ENCODE results near the gene FST.

FST gene

DNA sequence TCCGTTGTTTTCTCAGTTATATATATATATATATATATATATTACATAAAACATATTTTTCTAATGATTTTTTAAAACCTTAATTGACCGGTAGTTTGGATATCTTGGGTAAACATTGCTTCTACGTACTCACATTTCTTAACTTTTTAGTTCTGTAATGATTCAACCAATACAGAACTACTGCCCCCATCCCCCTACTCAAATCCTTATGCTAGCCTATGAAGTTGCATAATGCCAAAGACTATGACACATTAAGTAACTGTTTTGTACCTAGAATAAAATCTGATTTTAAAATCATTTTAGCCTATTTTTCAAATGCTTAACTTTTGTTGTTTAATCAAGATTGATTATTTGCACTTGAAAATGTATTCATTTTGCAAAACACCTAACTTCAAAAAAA lies 4.4 kb upstream of the FST start:
- no peaks in the 10 kb centered on the region for H3K9me3 Mint-ChIP-seq
- H3K27me3 Mint-ChIP-seq (ENCODE audit: low read depth, poor library complexity), result no peaks in the 10 kb centered on the region
- no peaks in the 10 kb centered on the region for H3K36me3 Mint-ChIP-seq (ENCODE audit: low read depth)
- no peak for DNase-seq
- H3K27ac Mint-ChIP-seq, result no peak overlapping the region
- peaks cover 28% of the 10 kb centered on the region for H3K4me1 Mint-ChIP-seq
- TF ChIP-seq, protein P1, sequence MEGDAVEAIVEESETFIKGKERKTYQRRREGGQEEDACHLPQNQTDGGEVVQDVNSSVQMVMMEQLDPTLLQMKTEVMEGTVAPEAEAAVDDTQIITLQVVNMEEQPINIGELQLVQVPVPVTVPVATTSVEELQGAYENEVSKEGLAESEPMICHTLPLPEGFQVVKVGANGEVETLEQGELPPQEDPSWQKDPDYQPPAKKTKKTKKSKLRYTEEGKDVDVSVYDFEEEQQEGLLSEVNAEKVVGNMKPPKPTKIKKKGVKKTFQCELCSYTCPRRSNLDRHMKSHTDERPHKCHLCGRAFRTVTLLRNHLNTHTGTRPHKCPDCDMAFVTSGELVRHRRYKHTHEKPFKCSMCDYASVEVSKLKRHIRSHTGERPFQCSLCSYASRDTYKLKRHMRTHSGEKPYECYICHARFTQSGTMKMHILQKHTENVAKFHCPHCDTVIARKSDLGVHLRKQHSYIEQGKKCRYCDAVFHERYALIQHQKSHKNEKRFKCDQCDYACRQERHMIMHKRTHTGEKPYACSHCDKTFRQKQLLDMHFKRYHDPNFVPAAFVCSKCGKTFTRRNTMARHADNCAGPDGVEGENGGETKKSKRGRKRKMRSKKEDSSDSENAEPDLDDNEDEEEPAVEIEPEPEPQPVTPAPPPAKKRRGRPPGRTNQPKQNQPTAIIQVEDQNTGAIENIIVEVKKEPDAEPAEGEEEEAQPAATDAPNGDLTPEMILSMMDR (IDR thresholded peaks at IDR 0.05), result no peak
- H3K4me3 Mint-ChIP-seq, result no peak overlapping the region

DNA sequence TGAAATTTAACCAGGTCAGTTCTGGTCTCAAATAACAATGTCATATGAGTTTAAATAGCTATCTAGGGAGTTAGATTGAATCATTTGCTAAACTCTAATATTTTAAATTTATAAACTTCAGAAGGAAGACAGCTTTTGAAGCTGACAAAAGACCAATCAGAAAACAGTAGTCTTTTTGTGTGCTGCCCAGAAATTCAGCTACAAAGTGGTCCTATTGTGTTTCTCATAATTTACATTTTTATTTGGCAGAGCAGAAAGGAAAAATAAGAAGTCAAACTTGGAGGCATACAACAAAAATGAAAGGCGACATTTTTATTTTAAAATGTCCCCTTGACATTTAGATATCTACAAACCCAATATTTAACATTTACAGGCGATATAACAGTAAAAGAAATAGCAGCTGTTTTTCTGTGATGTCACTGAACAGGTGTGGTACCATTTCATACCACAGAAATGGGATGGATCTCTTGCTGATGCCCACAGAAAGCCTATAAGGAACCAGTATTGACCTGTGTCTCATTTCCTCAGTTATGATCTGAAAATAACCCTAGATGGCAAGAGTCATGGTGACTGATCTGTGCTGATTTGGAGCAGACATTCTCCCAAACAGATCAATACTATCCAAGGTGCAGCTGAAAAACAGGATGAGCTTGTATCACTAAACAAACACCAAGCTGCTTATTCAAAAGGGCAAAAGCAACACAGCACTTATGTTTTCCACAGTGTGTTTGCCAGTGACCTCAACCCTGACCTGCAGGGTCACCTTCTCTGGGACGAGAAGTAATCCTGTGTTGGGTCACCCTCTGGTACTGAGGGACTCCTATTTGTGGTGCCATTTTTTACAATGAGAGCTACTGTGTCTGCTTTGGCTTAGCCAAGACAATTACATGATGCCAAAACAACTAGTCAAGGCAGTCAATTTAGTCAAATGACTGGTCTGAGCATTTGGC lies 3.6 kb upstream of the FST start:
- Mint-ChIP-seq H3K27me3 (ENCODE audit: low read depth, poor library complexity) (no peaks in the 10 kb centered on the region), H3K9me3 (no peaks in the 10 kb centered on the region)

DNA sequence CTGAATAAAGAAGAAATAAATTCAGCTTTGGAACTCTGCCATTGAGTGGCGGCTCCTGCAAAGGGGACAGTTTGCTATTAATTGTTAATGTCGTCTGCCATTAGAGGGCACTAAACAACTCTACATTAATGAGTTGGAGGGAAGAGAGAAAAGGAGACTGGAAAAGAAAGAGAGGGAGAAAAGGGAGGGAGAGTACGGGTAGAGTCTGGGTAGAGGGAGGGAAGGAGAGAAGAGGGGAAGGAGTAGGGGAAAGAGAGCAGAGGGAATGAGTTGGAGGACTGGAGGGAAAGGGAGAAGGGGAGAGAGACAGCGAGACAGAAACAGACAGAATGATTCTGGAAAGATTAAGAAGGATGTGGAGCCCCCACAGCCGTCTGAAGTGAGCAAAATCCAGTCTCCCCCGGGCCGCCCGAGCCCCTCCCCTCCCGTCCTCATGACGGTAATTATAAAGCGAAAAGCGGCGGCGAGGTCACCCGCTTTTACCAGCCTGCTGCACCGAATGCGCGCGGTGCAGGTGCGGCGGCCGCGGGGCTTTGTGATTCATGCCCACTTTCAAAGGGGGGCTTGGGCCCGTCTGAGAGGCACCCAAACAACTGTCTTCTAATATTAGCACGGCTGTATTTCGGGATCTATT lies 1.9 kb upstream of the FST start:
- peak; percentile 73 for DNase-seq
- TF ChIP-seq, protein P1 (IDR thresholded peaks at IDR 0.05), result peak; percentile 47
- Mint-ChIP-seq H3K4me1 (peaks cover 43% of the 10 kb centered on the region), H3K36me3 (ENCODE audit: low read depth) (peaks cover 5% of the 10 kb centered on the region), H3K27ac (peak overlapping the region; percentile 89), H3K27me3 (ENCODE audit: low read depth, poor library complexity) (no peaks in the 10 kb centered on the region), H3K4me3 (peak overlapping the region; percentile 91), H3K9me3 (no peaks in the 10 kb centered on the region)

More for the DNA sequence above, 3.6 kb upstream of the FST start:
- Mint-ChIP-seq H3K4me1 (peaks cover 29% of the 10 kb centered on the region), H3K27ac (no peak overlapping the region), H3K36me3 (ENCODE audit: low read depth) (no peaks in the 10 kb centered on the region), H3K4me3 (no peak overlapping the region)
- TF ChIP-seq, protein P1 (IDR thresholded peaks at IDR 0.05), result no peak
- no peak for DNase-seq

DNA sequence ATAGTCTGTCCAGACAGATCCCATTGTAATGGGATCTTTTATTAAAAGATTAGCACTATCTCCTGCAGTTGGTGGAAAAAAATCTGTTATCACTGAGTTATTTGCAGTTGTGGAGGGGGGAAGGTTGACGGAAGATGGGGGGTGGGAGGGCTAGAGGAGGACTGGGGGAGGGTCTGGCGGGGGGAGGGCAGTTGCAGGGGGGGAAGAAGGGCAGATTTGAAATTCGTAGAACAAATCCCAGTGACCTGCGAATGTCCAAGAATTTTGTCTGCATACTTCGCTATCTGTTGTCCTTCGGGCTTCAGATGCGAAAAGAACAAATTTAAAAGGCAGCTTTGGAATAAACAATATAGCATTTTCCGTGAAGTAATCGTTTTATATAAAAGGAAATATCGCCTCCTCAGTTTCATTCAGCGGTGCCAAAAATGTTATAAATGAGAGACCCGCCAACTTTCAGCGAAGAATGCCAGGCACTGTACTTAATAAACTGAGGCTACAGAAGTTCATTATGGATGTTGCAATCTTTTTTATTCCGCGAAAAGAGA lies 1.3 kb upstream of the FST start:
- no peaks in the 10 kb centered on the region for H3K27me3 Mint-ChIP-seq (ENCODE audit: low read depth, poor library complexity)
- no peak for DNase-seq

DNA sequence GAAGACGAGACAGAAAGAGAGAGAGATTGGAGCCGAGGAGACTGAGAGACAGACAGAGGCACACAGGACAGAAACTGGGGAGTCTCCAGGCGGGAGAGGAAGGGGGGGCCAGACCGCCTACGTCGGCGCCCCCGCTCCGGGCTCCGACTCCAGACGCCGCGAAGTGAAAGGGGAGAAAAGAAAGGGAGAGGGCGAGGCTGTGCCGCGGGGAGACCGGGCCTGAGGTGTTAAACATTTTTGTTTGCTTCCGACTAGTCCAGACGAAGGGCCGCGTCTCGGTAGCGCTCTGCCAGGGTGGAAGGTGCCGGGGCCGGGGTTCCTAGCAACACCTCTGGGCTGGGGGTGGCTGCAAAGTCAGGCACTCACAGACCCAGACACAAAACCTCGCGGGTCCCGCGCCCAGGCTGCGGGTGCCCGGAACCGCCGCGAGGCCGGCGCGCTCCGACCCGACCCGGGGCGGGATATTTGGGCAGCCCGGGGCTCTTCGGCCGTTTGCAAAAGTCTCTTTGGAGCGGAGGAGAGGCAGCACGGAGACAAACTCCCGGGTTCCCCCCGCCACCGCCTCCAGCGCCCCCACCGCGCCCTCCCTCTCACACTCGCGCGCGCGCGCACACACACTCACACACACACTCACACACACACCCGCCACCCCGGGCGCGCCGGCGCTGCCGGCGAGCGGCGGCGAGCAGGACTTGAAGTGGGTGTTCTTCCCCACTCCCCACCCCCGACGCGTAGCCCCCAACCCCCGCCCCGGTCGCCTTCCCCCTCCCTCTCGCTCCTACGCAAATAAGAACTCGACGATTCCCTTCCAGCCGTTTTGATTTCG lies 626 bp upstream of the FST start:
- Mint-ChIP-seq H3K27me3 (ENCODE audit: low read depth, poor library complexity) (no peaks in the 10 kb centered on the region), H3K36me3 (ENCODE audit: low read depth) (peaks cover 12% of the 10 kb centered on the region), H3K27ac (peak overlapping the region; percentile 89), H3K4me3 (peak overlapping the region; percentile 91), H3K4me1 (peaks cover 53% of the 10 kb centered on the region), H3K9me3 (no peaks in the 10 kb centered on the region)
- peak; percentile 74 for DNase-seq
- TF ChIP-seq, protein P1 (IDR thresholded peaks at IDR 0.05), result no peak

More for the DNA sequence above, 1.3 kb upstream of the FST start:
- H3K4me3 Mint-ChIP-seq, result peak overlapping the region; percentile 91
- H3K27ac Mint-ChIP-seq, result peak overlapping the region; percentile 89
- H3K4me1 Mint-ChIP-seq, result peaks cover 49% of the 10 kb centered on the region
- TF ChIP-seq, protein P1 (IDR thresholded peaks at IDR 0.05), result no peak
- H3K36me3 Mint-ChIP-seq (ENCODE audit: low read depth), result peaks cover 11% of the 10 kb centered on the region
- no peaks in the 10 kb centered on the region for H3K9me3 Mint-ChIP-seq

Measured in nephron progenitor cell (in vitro differentiated cells).